ENCODE measurements around the gene IGLON5.

Gene IGLON5

GRCh38 chr19:51366389-51367254, 55.2 kb downstream of the IGLON5 start:
- DNase-seq = no peak

GRCh38 chr19:51367255-51367564, 55.8 kb downstream of the IGLON5 start:
- no peak for DNase-seq

- DNase-seq = peak; percentile 67
Observed at GRCh38 chr19:51367565-51368365, 56.3 kb downstream of the IGLON5 start.

GRCh38 chr19:51368366-51369282, 57.2 kb downstream of the IGLON5 start, which contains the start of gene CLDND2:
TSS of gene CLDND2 (minus strand) at chr19:51369003. CDS start at chr19:51368577, 426 bp downstream.
- DNase-seq = no peak

GRCh38 chr19:51370230-51370629, 58.8 kb downstream of the IGLON5 start:
- DNase-seq = no peak

GRCh38 chr19:51371186-51371690, 59.8 kb downstream of the IGLON5 start:
- DNase-seq = no peak

GRCh38 chr19:51372021-51372648, 60.7 kb downstream of the IGLON5 start:
- no peak for DNase-seq

- no peak for DNase-seq
Observed at GRCh38 chr19:51372649-51373504, 61.4 kb downstream of the IGLON5 start, which contains the start of gene NKG7. TSS of gene NKG7 (minus strand) at chr19:51372654. CDS start at chr19:51372535, 119 bp downstream.

GRCh38 chr19:51375504-51376221, 64.2 kb downstream of the IGLON5 start:
- DNase-seq = no peak

GRCh38 chr19:51377422-51377821, 66.0 kb downstream of the IGLON5 start:
- no peak for DNase-seq

GRCh38 chr19:51380379-51380778, 68.9 kb downstream of the IGLON5 start:
- no peak for DNase-seq

All from cortex of kidney (tissue), 1 donor.